Measurements from ENCODE around the gene SLC22A6.

Gene SLC22A6

DNA sequence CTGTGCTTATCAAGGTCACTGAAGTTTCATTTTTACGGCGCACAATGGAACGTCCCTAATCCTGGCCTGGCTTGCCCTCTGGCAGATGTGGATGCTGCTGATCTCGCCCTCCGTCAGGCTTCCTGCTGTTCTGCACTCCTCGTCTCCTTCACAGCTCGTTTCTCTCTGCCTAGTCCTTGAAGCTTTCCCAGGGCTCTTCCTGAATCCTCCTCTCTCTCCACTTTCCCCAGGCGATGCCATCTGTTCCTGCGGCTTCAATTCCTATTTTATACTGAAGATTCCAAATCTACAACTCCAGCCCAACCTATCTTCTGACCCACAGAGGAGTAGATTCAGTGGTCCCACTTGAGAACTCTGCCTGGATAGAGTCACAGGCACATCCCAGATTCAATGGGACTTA is 16.7 kb upstream of the SLC22A6 start:
- TF ChIP-seq, protein P1, sequence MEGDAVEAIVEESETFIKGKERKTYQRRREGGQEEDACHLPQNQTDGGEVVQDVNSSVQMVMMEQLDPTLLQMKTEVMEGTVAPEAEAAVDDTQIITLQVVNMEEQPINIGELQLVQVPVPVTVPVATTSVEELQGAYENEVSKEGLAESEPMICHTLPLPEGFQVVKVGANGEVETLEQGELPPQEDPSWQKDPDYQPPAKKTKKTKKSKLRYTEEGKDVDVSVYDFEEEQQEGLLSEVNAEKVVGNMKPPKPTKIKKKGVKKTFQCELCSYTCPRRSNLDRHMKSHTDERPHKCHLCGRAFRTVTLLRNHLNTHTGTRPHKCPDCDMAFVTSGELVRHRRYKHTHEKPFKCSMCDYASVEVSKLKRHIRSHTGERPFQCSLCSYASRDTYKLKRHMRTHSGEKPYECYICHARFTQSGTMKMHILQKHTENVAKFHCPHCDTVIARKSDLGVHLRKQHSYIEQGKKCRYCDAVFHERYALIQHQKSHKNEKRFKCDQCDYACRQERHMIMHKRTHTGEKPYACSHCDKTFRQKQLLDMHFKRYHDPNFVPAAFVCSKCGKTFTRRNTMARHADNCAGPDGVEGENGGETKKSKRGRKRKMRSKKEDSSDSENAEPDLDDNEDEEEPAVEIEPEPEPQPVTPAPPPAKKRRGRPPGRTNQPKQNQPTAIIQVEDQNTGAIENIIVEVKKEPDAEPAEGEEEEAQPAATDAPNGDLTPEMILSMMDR (conservative IDR thresholded peaks at IDR 0.05) = no peak
- H3K27ac ChIP-seq = no peak overlapping the region

DNA sequence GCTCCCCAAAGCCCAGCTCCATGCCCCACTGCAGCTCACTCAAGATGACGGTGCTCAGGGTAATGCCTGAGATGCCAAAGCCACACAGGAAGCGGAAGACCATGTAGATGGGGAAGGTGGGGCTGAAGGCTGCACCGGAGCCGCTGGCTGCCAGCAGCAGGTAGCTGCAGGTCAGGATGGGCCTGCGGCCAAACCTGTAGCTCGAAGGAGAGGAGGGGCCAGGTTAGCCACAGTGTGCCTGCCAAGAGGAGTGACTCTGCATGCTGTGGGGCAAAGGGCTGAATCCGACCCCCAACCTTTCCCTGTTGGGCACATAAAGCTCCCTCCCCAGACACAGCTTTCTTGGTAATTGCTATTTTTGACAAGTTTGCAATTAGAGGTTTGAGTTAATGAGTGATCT is 14.9 kb upstream of the SLC22A6 start:
- TF ChIP-seq, protein P1 (conservative IDR thresholded peaks at IDR 0.05) = no peak
- peak overlapping the region; percentile 19; the same call in 1 of the 2 replicates for H3K27ac ChIP-seq

DNA sequence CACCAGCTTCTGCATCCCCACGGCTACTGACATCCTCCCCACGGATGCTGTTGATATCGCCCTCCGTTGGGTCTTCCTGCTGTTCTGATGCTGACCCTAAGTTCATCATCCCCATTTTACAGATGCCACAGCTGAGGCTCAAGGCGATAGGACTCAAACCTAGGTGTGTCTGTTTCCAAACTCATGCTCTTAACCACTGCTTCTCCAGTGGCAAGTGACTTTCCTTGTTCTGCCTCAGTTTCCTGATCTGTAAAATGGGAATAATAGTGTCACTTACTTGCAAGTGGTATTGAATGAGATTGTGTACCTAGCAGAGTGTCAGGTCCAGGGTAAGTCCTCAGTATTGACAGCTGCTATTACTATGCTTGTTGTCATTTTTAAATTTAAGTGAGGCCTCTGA is 14.4 kb upstream of the SLC22A6 start:
- H3K27ac ChIP-seq = no peak overlapping the region
- TF ChIP-seq, protein P1 (conservative IDR thresholded peaks at IDR 0.05) = no peak

DNA sequence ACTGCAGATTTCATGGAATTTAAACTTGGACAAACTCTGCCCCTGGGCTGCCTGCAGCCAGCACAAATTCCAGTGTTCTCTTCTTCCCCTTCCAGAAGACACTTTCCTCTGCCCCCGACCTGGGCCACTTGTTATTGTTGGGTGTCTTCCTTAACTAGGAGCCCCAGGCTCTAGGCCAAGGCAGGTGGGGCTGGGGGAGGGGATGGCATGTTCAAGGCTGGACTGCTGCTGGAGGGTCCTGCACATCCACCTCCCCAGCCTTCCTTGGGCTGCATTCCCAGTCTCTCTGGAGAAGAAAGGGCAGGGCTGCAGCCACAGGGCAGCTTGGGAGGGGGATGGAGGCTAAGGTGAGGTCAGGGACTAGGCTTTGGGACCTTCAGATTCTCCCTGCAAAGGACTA is 11.5 kb upstream of the SLC22A6 start:
- TF ChIP-seq, protein P1 (conservative IDR thresholded peaks at IDR 0.05) = no peak
- H3K27ac ChIP-seq = no peak overlapping the region

DNA sequence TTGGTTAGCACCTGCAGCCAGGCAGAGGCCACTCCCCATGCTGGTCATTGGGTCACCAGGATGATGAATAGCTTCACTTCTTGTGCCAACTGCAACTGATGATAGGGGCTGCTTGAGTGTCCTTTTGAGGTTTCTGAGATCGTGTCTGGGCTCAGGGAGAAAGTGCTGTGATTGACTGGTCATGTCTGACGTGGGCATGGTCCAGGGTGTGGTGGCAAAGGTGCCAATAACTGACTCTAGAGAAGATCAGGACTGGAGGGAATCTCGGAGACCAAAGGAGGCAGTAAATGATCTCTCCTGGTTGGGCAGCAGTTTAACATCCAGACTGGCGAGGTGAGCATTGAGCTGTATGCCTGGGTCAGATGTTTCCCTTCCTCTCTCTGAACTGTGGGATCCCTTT is 10.0 kb upstream of the SLC22A6 start:
- TF ChIP-seq, protein P1 (conservative IDR thresholded peaks at IDR 0.05) = no peak
- H3K27ac ChIP-seq = no peak overlapping the region

DNA sequence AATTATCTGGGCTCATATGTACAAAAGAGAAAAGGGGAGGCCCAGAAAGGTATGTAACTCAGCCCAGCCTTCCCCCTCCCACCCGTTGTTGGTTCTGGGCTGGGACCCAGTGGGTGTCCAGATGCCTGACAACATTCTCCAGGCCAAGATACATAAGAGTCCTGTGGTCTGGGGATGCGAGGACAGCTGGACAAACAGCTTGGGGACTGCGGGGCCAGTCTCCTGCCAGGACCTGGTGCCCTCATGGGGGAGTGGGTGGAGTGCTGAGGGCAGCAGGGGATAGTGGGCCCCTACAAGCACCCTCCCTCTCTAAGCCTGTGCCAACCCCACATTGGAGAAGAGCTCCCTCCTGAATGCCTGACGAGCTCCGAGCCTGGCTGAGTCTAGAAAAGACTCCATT is 3.5 kb upstream of the SLC22A6 start:
- no peak overlapping the region for H3K27ac ChIP-seq
- TF ChIP-seq, protein P1 (conservative IDR thresholded peaks at IDR 0.05) = no peak

DNA sequence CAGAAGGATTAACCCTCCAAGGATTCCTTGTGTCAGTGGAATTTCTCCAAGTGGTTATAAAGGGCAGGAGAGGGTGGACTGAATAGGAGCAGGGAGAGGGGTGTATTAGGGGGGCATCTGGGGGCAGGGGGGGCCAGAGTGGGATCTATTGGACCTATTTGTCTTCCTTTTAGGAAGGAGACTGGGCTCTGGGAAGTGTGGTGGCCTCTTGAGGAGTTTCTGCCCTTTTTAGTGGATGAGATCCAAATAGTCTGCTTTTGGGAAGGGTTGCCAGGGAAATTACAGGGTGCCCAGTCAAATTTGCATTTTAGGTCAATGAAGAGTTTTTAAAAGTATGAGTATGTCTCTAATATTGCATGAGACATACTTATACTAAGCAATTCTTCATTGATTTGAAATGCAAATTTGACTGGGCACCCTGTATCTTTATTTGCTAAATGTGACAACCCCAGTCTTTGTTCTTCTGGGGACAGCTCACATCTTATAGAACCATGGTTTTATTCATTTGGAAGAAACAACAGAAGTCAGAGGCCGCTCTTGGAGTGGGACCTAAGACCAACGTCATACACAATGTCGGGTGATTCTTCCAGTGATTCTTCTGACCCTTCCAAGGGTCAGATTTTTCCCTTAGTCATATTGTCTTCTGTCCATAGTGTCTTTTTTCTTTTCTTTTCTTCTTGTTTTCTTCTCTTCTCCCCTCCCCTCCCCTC is 429 bp upstream of the SLC22A6 start:
- H3K27ac ChIP-seq = no peak overlapping the region
- TF ChIP-seq, protein P1 (conservative IDR thresholded peaks at IDR 0.05) = no peak
